Measurements from ENCODE around the gene FAM131C. TPM values are rescaled to one million over a fixed set of nuclear protein-coding genes. Genes with fewer than 3 reads are reported as not detected.

Gene FAM131C
- polyA plus RNA-seq, 1 donor from 2014 or later, result 0.97 TPM

- Histone ChIP-seq H3K27me3 (ENCODE audit: insufficient read depth, low read depth, low read length) (no peaks in the 10 kb centered on the region), H3K79me2 (replicated peaks; ENCODE audit: insufficient read depth, low read length) (no peaks in the 10 kb centered on the region), H3F3A (ENCODE audit: insufficient read depth, low read length, poor library complexity, severe bottlenecking) (no peaks in the 10 kb centered on the region), H3K4me2 (ENCODE audit: low read length) (no peak overlapping the region), H3K9me2 (ENCODE audit: insufficient read depth, low read length) (no peaks in the 10 kb centered on the region), H3K4me3 (ENCODE audit: low read length) (no peak overlapping the region), H4K20me1 (ENCODE audit: insufficient read depth) (no peaks in the 10 kb centered on the region), H2AFZ (ENCODE audit: low read depth, low read length) (no peak overlapping the region), H3K27ac (ENCODE audit: low read length) (no peak overlapping the region), H3K9ac (ENCODE audit: low read length) (no peak overlapping the region), H3K9me3 (ENCODE audit: low read length) (no peaks in the 10 kb centered on the region), H3K36me3 (ENCODE audit: insufficient read depth, low read length) (no peaks in the 10 kb centered on the region)
- TF ChIP-seq SMC3 (conservative IDR thresholded peaks at IDR 0.05; ENCODE audit: poor library complexity) (no peak), EP300 (conservative IDR thresholded peaks at IDR 0.05; ENCODE audit: poor library complexity, severe bottlenecking) (no peak), TAF1 (IDR thresholded peaks at IDR 0.05; ENCODE audit: low read depth) (no peak), RAD21 (conservative IDR thresholded peaks at IDR 0.05) (no peak)
Measured at GRCh38 chr1:16082283-16083038, 9.0 kb upstream of the FAM131C start.

- no peaks in the 10 kb centered on the region for H3F3A ChIP-seq (ENCODE audit: insufficient read depth, low read length, poor library complexity, severe bottlenecking)
- no peaks in the 10 kb centered on the region for H3K27me3 ChIP-seq (ENCODE audit: insufficient read depth, low read depth, low read length)
- TF ChIP-seq MXI1 (conservative IDR thresholded peaks at IDR 0.05; ENCODE audit: poor library complexity, severe bottlenecking), result no peak
- TF ChIP-seq EZH2 (IDR thresholded peaks at IDR 0.05; ENCODE audit: borderline replicate concordance, insufficient read depth, low read length, poor library complexity, severe bottlenecking), result no peak
- TF ChIP-seq EP300 (conservative IDR thresholded peaks at IDR 0.05; ENCODE audit: poor library complexity, severe bottlenecking), result no peak
- TF ChIP-seq TAF1 (IDR thresholded peaks at IDR 0.05; ENCODE audit: low read depth), result no peak
- TF ChIP-seq CTCF (IDR thresholded peaks at IDR 0.05; ENCODE audit: poor library complexity, severe bottlenecking), result no peak
- no peak for TF ChIP-seq POLR2AphosphoS5 (IDR thresholded peaks at IDR 0.05)
- TF ChIP-seq SMC3 (conservative IDR thresholded peaks at IDR 0.05; ENCODE audit: poor library complexity), result no peak
- no peak for TF ChIP-seq REST (IDR thresholded peaks at IDR 0.05; ENCODE audit: borderline replicate concordance)
- no peak for TF ChIP-seq RAD21 (conservative IDR thresholded peaks at IDR 0.05)
- no peaks in the 10 kb centered on the region for H3K36me3 ChIP-seq (ENCODE audit: insufficient read depth, low read length)
- no peaks in the 10 kb centered on the region for H3K9me3 ChIP-seq (ENCODE audit: low read length)
- H3K27ac ChIP-seq (ENCODE audit: low read length), result no peak overlapping the region
- H2AFZ ChIP-seq (ENCODE audit: low read depth, low read length), result no peak overlapping the region
- H4K20me1 ChIP-seq (ENCODE audit: insufficient read depth), result no peaks in the 10 kb centered on the region
- H3K79me2 ChIP-seq (replicated peaks; ENCODE audit: insufficient read depth, low read length), result no peaks in the 10 kb centered on the region
- H3K4me3 ChIP-seq (ENCODE audit: low read length), result no peak overlapping the region
- H3K9ac ChIP-seq (ENCODE audit: low read length), result no peak overlapping the region
- H3K4me2 ChIP-seq (ENCODE audit: low read length), result no peak overlapping the region
- H3K9me2 ChIP-seq (ENCODE audit: insufficient read depth, low read length), result no peaks in the 10 kb centered on the region
Measured at GRCh38 chr1:16081636-16082035, 8.2 kb upstream of the FAM131C start.

All from neural cell (in vitro differentiated cells).